C4-2B (cell line): ENCODE data around the gene SLC39A9.

Source experiments
- H3K27ac ChIP-seq: fragments of 450-650 bp; 2 replicates; pipeline ENCODE4 v1.5.1; 2017
- CTCF ChIP-seq: fragments of 450-650 bp; conservative IDR thresholded peaks from 2 replicates; pipeline ENCODE4 v1.5.1; 2017; ENCODE audit warnings: mild to moderate bottlenecking
- ZFX ChIP-seq: fragments of 450-650 bp; IDR thresholded peaks from 2 replicates; pipeline ENCODE4 v1.6.1; 2017

The SLC39A9 gene

DNA sequence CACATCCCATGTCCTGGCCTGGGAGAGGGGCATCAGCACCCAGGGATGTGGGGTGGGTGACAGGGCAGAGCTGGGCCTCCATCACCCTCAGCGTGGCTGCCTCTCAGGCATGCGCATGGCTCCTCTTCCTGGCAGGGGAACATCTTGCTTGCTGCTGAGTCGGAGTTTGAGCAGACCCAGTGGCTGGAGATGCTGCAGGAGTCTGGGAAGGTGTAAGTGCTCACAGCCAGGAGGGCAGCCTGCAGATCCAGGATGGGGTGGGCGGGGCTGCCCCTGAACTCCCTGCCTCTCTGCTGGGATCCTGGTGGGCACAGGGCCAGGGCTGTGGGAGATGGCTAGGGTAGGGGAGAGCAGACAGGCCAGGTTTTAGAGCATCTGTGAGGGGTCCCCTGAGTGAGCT, 102.2 kb downstream of the SLC39A9 start:
- H3K27ac ChIP-seq, result no peak overlapping the region
- no peak for TF ChIP-seq ZFX
- no peak for TF ChIP-seq CTCF

- H3K27ac ChIP-seq, result no peak overlapping the region
- TF ChIP-seq ZFX (no peak), CTCF (no peak)
These were observed 102.9 kb downstream of the SLC39A9 start for GRCh38 chr14:69501423-69501838.

- no peak overlapping the region for H3K27ac ChIP-seq
- no peak for TF ChIP-seq ZFX
- no peak for TF ChIP-seq CTCF
These were observed 106.3 kb downstream of the SLC39A9 start for GRCh38 chr14:69504775-69505174.

- TF ChIP-seq CTCF (no peak), ZFX (no peak)
- H3K27ac ChIP-seq, result no peak overlapping the region
These were observed 107.1 kb downstream of the SLC39A9 start for GRCh38 chr14:69505338-69506240.

DNA sequence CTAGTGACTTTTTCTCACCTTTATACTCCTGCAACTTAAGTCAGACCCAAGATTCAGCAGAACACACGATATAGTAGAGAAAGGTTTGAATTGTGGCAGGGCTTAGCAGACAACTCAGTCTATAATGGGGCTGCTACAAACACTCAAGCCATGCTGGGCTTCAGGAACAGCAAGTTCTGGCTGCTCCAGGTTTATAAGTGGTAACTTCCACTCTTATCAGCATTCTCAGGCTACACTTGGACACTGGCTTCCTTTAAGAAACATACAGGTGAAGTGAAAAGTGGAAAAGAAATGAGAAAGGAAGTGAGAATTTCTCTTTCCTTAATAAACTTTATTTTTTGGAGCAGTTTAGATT, 107.7 kb downstream of the SLC39A9 start:
- no peak overlapping the region for H3K27ac ChIP-seq
- no peak for TF ChIP-seq CTCF
- TF ChIP-seq ZFX, result no peak
